Hepatocyte (in vitro differentiated cells): ENCODE measurements around the gene POU2F2.

Experiments
- CTCF ChIP-seq: fragments of 200-600 bp; sonication (generic); IDR thresholded peaks from 2 replicates; pipeline ENCODE4 v1.5.1; 2016; ENCODE audit warnings: antibody characterized with exemption, mild to moderate bottlenecking; ENCODE audit not compliant: poor library complexity
- EZH2 ChIP-seq: fragments of 200-600 bp; sonication (generic); IDR thresholded peaks from 2 replicates; pipeline ENCODE4 v1.6.1; 2016; ENCODE audit warnings: antibody characterized with exemption, mild to moderate bottlenecking, borderline replicate concordance
- EZH2phosphoT487 ChIP-seq: fragments of 200-600 bp; sonication (generic); IDR thresholded peaks from one replicate; pipeline ENCODE4 v1.6.1; 2018; ENCODE audit warnings: antibody characterized with exemption, mild to moderate bottlenecking, low read depth, moderate library complexity; ENCODE audit not compliant: unreplicated experiment, severe bottlenecking

- TF ChIP-seq CTCF (no peak), EZH2phosphoT487 (no peak), EZH2 (no peak)
Measured at GRCh38 chr19:42132030-42132628, at the start of gene POU2F2.
